ENCODE measurements around the gene VMP1.
A peak's percentile ranks its signal among the peaks of the same experiment; 100 is the strongest.
"Not testable (repeated sequence)": the region's sequence is repeated elsewhere in the genome, so short reads cannot be mapped to it uniquely, and the experiment has no call there.

The VMP1 gene

DNA sequence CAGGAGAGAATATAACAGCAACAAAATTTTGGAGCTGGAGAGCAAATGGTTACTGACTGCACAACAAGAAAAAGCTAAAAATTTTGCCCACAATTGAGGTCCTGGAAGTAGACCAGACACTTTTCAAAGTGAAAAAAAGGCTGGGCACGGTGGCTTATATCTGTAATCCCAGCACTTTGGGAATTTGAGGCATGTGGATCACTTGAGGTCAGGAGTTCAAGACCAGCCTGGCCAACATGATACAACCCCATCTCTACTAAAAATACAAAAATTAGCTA, 162.4 kb downstream of the VMP1 start:
- no peak for DNase-seq
- Mint-ChIP-seq H3K4me3 (no peak overlapping the region), H3K4me1 (ENCODE audit: low read depth) (no peaks in the 10 kb centered on the region), H3K27me3 (no peaks in the 10 kb centered on the region), H3K27ac (no peak overlapping the region), H3K36me3 (ENCODE audit: low read depth) (peaks cover 47% of the 10 kb centered on the region), H3K9me3 (no peaks in the 10 kb centered on the region)

DNA sequence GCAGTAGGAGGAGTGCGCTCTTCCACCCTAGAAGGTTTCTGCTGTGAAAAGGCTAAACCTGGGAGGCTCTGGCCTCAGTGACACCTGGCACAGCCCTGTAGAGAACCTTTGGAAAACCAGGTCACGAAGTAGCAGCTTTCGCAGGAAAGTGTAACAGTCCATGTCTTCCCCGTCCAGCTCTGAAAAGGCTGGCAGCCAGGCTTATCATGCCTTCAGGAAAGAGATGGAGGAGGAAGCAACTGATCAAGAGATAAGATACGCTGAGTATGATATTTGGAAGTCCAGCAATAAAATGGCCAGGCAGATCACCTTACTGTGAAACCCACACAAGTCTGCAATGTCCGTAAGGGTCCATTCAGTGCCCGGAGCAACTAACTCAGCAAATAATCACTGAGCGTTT, 163.0 kb downstream of the VMP1 start:
- Mint-ChIP-seq H3K36me3 (ENCODE audit: low read depth) (peaks cover 49% of the 10 kb centered on the region), H3K4me1 (ENCODE audit: low read depth) (no peaks in the 10 kb centered on the region), H3K9me3 (no peaks in the 10 kb centered on the region), H3K27ac (no peak overlapping the region), H3K4me3 (no peak overlapping the region), H3K27me3 (no peaks in the 10 kb centered on the region)
- DNase-seq = no peak

GRCh38 chr17:59872351-59872750, 164.9 kb downstream of the VMP1 start:
- no peak for DNase-seq
- peaks cover 57% of the 10 kb centered on the region for H3K36me3 Mint-ChIP-seq (ENCODE audit: low read depth)
- H3K9me3 Mint-ChIP-seq = no peaks in the 10 kb centered on the region
- no peak overlapping the region for H3K4me3 Mint-ChIP-seq
- H3K27me3 Mint-ChIP-seq = no peaks in the 10 kb centered on the region
- H3K4me1 Mint-ChIP-seq (ENCODE audit: low read depth) = no peaks in the 10 kb centered on the region
- H3K27ac Mint-ChIP-seq = peak overlapping the region; percentile 29

DNA sequence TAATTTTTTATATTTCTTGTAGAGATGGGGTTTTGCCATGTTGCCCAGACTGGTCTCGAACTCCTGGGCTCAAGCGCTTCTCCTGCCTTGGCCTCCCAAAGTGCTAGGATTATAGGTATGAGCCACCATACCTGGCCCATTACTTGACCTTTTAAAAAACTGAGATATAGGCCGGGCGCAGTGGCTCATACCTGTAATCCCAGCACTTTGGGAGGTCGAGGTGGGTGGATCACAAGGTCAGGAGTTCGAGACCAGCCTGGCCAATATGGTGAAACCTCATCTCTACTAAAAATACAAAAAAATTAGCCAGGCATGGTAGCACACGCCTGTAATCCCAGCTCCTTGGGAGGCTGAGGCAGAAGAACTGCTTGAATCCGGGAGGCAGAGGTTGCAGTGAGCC, 166.0 kb downstream of the VMP1 start:
- peaks cover 62% of the 10 kb centered on the region for H3K36me3 Mint-ChIP-seq (ENCODE audit: low read depth)
- H3K27me3 Mint-ChIP-seq; DNase-seq; H3K27ac Mint-ChIP-seq; H3K9me3 Mint-ChIP-seq; H3K4me1 Mint-ChIP-seq (ENCODE audit: low read depth); H3K4me3 Mint-ChIP-seq: not testable (repeated sequence)

DNA sequence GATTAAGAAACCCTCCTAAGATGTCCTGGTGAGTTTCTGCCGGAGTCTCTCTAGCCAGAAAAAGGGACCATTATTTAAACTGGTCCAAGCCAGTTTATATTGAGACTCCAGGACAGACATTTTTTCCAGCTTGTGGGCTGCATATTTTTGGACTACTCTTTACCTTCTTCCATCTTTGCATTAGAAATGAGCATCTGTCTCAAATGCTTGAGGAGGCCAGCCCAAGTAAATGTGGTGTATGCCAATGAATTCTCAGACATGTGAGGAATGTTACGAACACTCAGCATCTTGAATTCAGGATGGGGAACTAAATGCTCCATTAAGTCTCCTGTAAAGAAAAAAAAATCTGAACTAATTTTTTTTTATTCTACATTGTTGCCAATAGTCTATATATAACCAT, 166.9 kb downstream of the VMP1 start:
- Mint-ChIP-seq H3K36me3 (ENCODE audit: low read depth) (peaks cover 66% of the 10 kb centered on the region), H3K4me1 (ENCODE audit: low read depth) (no peaks in the 10 kb centered on the region)

DNA sequence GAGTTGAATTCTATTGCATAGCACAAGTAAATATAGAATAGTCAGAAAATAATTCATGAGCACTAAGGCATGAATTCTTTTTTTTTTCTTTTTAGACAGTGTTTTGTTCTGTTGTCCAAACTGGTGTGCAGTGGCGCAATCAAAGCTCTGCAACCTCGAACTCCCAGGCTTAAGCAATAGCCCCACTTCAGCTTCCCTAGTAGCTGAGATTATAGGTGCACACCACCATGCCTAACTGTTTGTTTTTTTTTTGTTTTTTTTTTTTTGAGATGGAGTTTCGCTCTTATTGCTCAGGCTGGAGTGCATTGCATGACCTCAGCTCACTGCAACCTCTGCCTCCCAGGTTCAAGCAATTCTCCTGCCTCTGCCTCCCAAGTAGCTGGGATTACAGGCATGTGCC, 168.7 kb downstream of the VMP1 start:
- no peaks in the 10 kb centered on the region for H3K4me1 Mint-ChIP-seq (ENCODE audit: low read depth)
- no peaks in the 10 kb centered on the region for H3K27me3 Mint-ChIP-seq
- peaks cover 74% of the 10 kb centered on the region for H3K36me3 Mint-ChIP-seq (ENCODE audit: low read depth)
- DNase-seq = no peak
- no peak overlapping the region for H3K4me3 Mint-ChIP-seq
- H3K9me3 Mint-ChIP-seq = no peaks in the 10 kb centered on the region
- H3K27ac Mint-ChIP-seq = no peak overlapping the region

More for the DNA sequence above, 166.9 kb downstream of the VMP1 start:
- Mint-ChIP-seq H3K27me3 (no peaks in the 10 kb centered on the region), H3K27ac (no peak overlapping the region), H3K4me3 (no peak overlapping the region), H3K9me3 (no peaks in the 10 kb centered on the region)
- DNase-seq = no peak

DNA sequence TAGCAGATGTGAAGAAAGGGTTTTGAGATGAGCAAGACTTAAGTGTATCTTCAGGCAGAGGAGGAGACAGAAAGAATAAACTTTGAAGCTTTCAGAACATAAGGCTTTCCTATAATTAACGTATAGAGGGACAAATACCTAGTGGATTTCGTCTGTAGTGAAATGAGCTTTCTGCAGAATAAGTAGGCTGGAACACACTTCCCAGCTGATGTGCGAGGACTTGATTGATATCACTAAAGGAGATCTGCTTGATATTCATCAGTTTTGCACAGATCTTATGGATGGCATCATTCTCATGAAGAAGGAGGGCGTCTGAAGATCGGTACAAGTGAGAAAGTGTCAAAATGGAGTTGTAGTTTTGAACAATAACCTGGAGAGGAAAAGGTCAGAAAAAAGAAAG, 170.5 kb downstream of the VMP1 start:
- Mint-ChIP-seq H3K4me1 (ENCODE audit: low read depth) (no peaks in the 10 kb centered on the region), H3K9me3 (no peaks in the 10 kb centered on the region), H3K36me3 (ENCODE audit: low read depth) (peaks cover 76% of the 10 kb centered on the region), H3K4me3 (no peak overlapping the region), H3K27ac (peak overlapping the region; percentile 16), H3K27me3 (no peaks in the 10 kb centered on the region)
- DNase-seq = no peak

GRCh38 chr17:59878624-59879023, 171.2 kb downstream of the VMP1 start:
- Mint-ChIP-seq H3K4me1 (ENCODE audit: low read depth) (no peaks in the 10 kb centered on the region), H3K9me3 (no peaks in the 10 kb centered on the region), H3K27me3 (no peaks in the 10 kb centered on the region), H3K27ac (no peak overlapping the region), H3K36me3 (ENCODE audit: low read depth) (peaks cover 75% of the 10 kb centered on the region), H3K4me3 (no peak overlapping the region)
- DNase-seq = no peak

DNA sequence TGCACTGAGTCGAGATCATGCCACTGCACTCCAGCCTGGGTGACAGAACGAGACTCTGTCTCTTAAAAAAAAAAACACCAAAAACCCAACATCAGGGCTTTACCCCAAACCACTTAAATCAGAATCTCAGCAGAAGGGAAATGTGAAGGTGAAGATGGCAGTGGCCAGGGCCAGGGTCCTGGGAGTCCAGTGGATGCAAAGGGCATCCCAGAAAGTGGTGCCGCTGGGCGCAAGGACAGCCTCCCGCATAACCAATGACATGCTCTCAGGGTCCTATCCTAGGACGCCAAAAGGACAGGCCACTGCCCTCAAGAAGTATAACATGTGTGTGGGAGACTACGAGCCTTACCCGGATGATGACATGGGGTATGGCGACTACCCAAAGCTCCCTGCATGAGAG, 177.4 kb downstream of the VMP1 start:
- Mint-ChIP-seq H3K27me3 (no peaks in the 10 kb centered on the region), H3K36me3 (ENCODE audit: low read depth) (peaks cover 72% of the 10 kb centered on the region), H3K4me1 (ENCODE audit: low read depth) (peaks cover 13% of the 10 kb centered on the region), H3K4me3 (no peak overlapping the region), H3K9me3 (no peaks in the 10 kb centered on the region), H3K27ac (no peak overlapping the region)
- DNase-seq = no peak

DNA sequence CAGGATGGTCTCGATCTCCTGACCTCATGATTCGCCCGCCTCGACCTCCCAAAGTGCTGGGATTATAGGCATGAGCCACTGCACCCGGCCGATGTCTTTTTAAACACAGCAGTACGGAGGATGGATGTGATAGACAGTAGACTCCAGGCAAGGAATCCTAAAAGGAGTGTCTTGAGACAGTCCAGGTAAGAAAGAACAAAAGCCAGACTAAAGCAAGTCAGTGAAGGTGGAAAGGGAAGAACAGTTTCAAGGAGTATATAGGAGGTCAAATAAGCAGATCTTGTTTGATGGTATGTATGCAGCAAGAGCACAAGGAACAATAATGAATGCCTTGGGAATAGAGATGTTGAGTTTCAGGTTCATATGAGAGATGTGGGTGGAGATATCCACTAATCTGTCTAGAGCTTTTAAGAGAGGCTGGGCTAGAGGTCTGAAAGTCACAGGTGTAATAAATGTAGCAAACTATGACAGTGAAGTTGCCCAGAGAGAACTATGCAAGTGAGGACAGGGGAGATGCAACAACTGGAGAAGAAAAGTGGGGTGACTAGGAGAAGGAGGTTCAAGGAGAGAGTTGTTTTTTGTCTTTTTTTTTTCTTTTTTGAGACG, 180.8 kb downstream of the VMP1 start:
- H3K4me1 Mint-ChIP-seq (ENCODE audit: low read depth) = peaks cover 34% of the 10 kb centered on the region
- H3K9me3 Mint-ChIP-seq = no peaks in the 10 kb centered on the region
- H3K27me3 Mint-ChIP-seq = no peaks in the 10 kb centered on the region
- no peak overlapping the region for H3K4me3 Mint-ChIP-seq
- DNase-seq = no peak
- peak overlapping the region; percentile 22 for H3K27ac Mint-ChIP-seq
- H3K36me3 Mint-ChIP-seq (ENCODE audit: low read depth) = peaks cover 66% of the 10 kb centered on the region

- no peaks in the 10 kb centered on the region for H3K27me3 Mint-ChIP-seq
- no peak for DNase-seq
- H3K36me3 Mint-ChIP-seq (ENCODE audit: low read depth) = peaks cover 66% of the 10 kb centered on the region
- no peaks in the 10 kb centered on the region for H3K9me3 Mint-ChIP-seq
- H3K4me3 Mint-ChIP-seq = peak overlapping the region; percentile 99
- H3K27ac Mint-ChIP-seq = peak overlapping the region; percentile 66
- H3K4me1 Mint-ChIP-seq (ENCODE audit: low read depth) = peaks cover 49% of the 10 kb centered on the region
Observed at GRCh38 chr17:59890720-59891119, 183.3 kb downstream of the VMP1 start.
